MM.1S (cell line): ENCODE data around the gene SLC45A3.

Experiments used
- DNase-seq: peaks from one replicate; pipeline ENCODE4 v3.0.0-alpha.2; 2015
- H2AFZ ChIP-seq: fragments of 300-600 bp; sonication (generic); 2 replicates; pipeline ENCODE4 v1.6.0; 2016; ENCODE audit warnings: antibody characterized with exemption, low read length
- H3F3A ChIP-seq: fragments of 300-600 bp; sonication (generic); 2 replicates; pipeline ENCODE4 v1.6.1; 2016; ENCODE audit warnings: mild to moderate bottlenecking, antibody characterized with exemption, low read length, moderate library complexity, mixed read lengths; ENCODE audit not compliant: insufficient read depth
- H3K27ac ChIP-seq: fragments of 300-600 bp; sonication (generic); 2 replicates; pipeline ENCODE4 v1.5.1; 2016; ENCODE audit warnings: mild to moderate bottlenecking, low read length
- H3K27me3 ChIP-seq: fragments of 300-600 bp; sonication (generic); replicated peaks from 2 replicates; pipeline ENCODE4 v1.6.0; 2016; ENCODE audit warnings: low read length; ENCODE audit not compliant: insufficient read depth
- H3K36me3 ChIP-seq: fragments of 300-600 bp; sonication (generic); replicated peaks from 2 replicates; pipeline ENCODE4 v1.6.1; 2016; ENCODE audit warnings: mild to moderate bottlenecking, low read length, mixed read lengths; ENCODE audit not compliant: insufficient read depth
- H3K4me1 ChIP-seq: fragments of 300-600 bp; sonication (generic); 2 replicates; pipeline ENCODE4 v1.6.1; 2016; ENCODE audit warnings: low read length, mixed read lengths
- H3K4me2 ChIP-seq: fragments of 300-600 bp; sonication (generic); 2 replicates; pipeline ENCODE4 v1.6.0; 2016; ENCODE audit warnings: low read depth, low read length
- H3K4me3 ChIP-seq: fragments of 300-600 bp; sonication (generic); 2 replicates; pipeline ENCODE4 v1.5.1; 2016; ENCODE audit warnings: low read length, mixed read lengths
- H3K79me2 ChIP-seq: fragments of 300-600 bp; sonication (generic); 2 replicates; pipeline ENCODE4 v1.6.1; 2016; ENCODE audit warnings: mixed run types, low read length, mixed read lengths
- H3K9ac ChIP-seq: fragments of 300-600 bp; sonication (generic); 2 replicates; pipeline ENCODE4 v1.6.1; 2016; ENCODE audit warnings: low read length, mixed read lengths
- H3K9me2 ChIP-seq: fragments of 300-600 bp; sonication (generic); replicated peaks from 2 replicates; pipeline ENCODE4 v1.6.1; 2016; ENCODE audit warnings: mild to moderate bottlenecking, low read length, mixed read lengths; ENCODE audit not compliant: insufficient read depth
- H3K9me3 ChIP-seq: fragments of 300-600 bp; sonication (generic); replicated peaks from 2 replicates; pipeline ENCODE4 v1.6.1; 2016; ENCODE audit warnings: mild to moderate bottlenecking, low read length, mixed read lengths; ENCODE audit not compliant: insufficient read depth
- H4K20me1 ChIP-seq: fragments of 300-600 bp; sonication (generic); 2 replicates; pipeline ENCODE4 v1.6.1; 2016; ENCODE audit warnings: mild to moderate bottlenecking, low read length, moderate library complexity, mixed read lengths; ENCODE audit not compliant: insufficient read depth
- CTCF ChIP-seq: fragments of 300-600 bp; sonication (generic); IDR thresholded peaks from 2 replicates; pipeline ENCODE4 v1.5.1; 2016; ENCODE audit warnings: antibody characterized with exemption, low read length, mixed read lengths
- EZH2 ChIP-seq: fragments of 300-600 bp; sonication (generic); optimal IDR thresholded peaks from 2 replicates; pipeline ENCODE3; 2017; ENCODE audit warnings: low read depth, mild to moderate bottlenecking, antibody characterized with exemption, low read length, mixed read lengths
- EZH2phosphoT487 ChIP-seq: fragments of 300-600 bp; sonication (generic); IDR thresholded peaks from 2 replicates; pipeline ENCODE4 v1.6.1; 2018; ENCODE audit warnings: antibody characterized with exemption, low read length

SLC45A3 gene

GRCh38 chr1:205664399-205665017 lies 15.8 kb downstream of the SLC45A3 start:
- Histone ChIP-seq H3K9ac (no peak overlapping the region), H3K9me3 (no peaks in the 10 kb centered on the region), H3K9me2 (no peaks in the 10 kb centered on the region), H3K27me3 (peaks cover 93% of the 10 kb centered on the region), H3F3A (no peaks in the 10 kb centered on the region), H3K4me1 (no peaks in the 10 kb centered on the region), H3K27ac (no peak overlapping the region), H3K36me3 (no peaks in the 10 kb centered on the region), H3K79me2 (no peaks in the 10 kb centered on the region), H4K20me1 (no peaks in the 10 kb centered on the region), H3K4me3 (no peak overlapping the region), H2AFZ (no peak overlapping the region), H3K4me2 (no peak overlapping the region)
- TF ChIP-seq CTCF (no peak), EZH2phosphoT487 (no peak), EZH2 (no peak)
- no peak for DNase-seq

- Histone ChIP-seq H3K27ac (no peak overlapping the region), H3K4me1 (no peaks in the 10 kb centered on the region), H3K4me3 (no peak overlapping the region), H4K20me1 (no peaks in the 10 kb centered on the region), H3K79me2 (no peaks in the 10 kb centered on the region), H2AFZ (no peak overlapping the region), H3K36me3 (no peaks in the 10 kb centered on the region), H3K9me2 (no peaks in the 10 kb centered on the region), H3K27me3 (peaks cover 87% of the 10 kb centered on the region), H3K9me3 (no peaks in the 10 kb centered on the region), H3K4me2 (no peak overlapping the region), H3K9ac (no peak overlapping the region), H3F3A (no peaks in the 10 kb centered on the region)
- no peak for DNase-seq
- TF ChIP-seq CTCF: no peak
- no peak for TF ChIP-seq EZH2phosphoT487
- no peak for TF ChIP-seq EZH2
Observed at GRCh38 chr1:205663286-205663936, 16.9 kb downstream of the SLC45A3 start.

- H3K4me3 ChIP-seq: no peak overlapping the region
- H3K4me1 ChIP-seq: no peaks in the 10 kb centered on the region
- no peaks in the 10 kb centered on the region for H3K79me2 ChIP-seq
- no peak overlapping the region for H2AFZ ChIP-seq
- H3K9me3 ChIP-seq: no peaks in the 10 kb centered on the region
- no peak for TF ChIP-seq CTCF
- TF ChIP-seq EZH2: no peak
- TF ChIP-seq EZH2phosphoT487: no peak
- H3F3A ChIP-seq: no peaks in the 10 kb centered on the region
- H3K9me2 ChIP-seq: no peaks in the 10 kb centered on the region
- H3K4me2 ChIP-seq: no peak overlapping the region
- H3K9ac ChIP-seq: no peak overlapping the region
- H3K27ac ChIP-seq: no peak overlapping the region
- peaks cover 85% of the 10 kb centered on the region for H3K27me3 ChIP-seq
- no peaks in the 10 kb centered on the region for H3K36me3 ChIP-seq
- no peaks in the 10 kb centered on the region for H4K20me1 ChIP-seq
- DNase-seq: no peak
Observed at GRCh38 chr1:205662791-205663190, 17.5 kb downstream of the SLC45A3 start.
